GM21723 (cell line): Measurements from ENCODE around the gene UBXN2A.

Experiments used
- ATAC-seq: cut with Tn5 transposase; IDR thresholded peaks from one replicate; pipeline ENCODE4 v1.9.1; 2021; ENCODE audit warnings: mild to moderate bottlenecking, moderate library complexity; ENCODE audit not compliant: unreplicated experiment

The UBXN2A gene

GRCh38 chr2:23939987-23940717 is at the start of gene UBXN2A:
Gene UBXN2A (plus strand): TSS chr2:23940463. CDS start chr2:23958315, 17,852 bp downstream.
- ATAC-seq = peak; percentile 74

GRCh38 chr2:23900133-23900532 is 40.1 kb upstream of the UBXN2A start:
- ATAC-seq = no peak

- ATAC-seq = no peak
Measured at GRCh38 chr2:23900541-23901322, 39.5 kb upstream of the UBXN2A start.

GRCh38 chr2:23901966-23902846 is 38.1 kb upstream of the UBXN2A start:
- ATAC-seq = no peak

- no peak for ATAC-seq
Measured at GRCh38 chr2:23903034-23903433, 37.2 kb upstream of the UBXN2A start.

GRCh38 chr2:23904215-23904614 is 36.0 kb upstream of the UBXN2A start:
- no peak for ATAC-seq

GRCh38 chr2:23904692-23905091 is 35.6 kb upstream of the UBXN2A start:
- no peak for ATAC-seq

GRCh38 chr2:23905155-23905554 is 35.1 kb upstream of the UBXN2A start:
- ATAC-seq = no peak

GRCh38 chr2:23912054-23912453 is 28.2 kb upstream of the UBXN2A start:
- ATAC-seq = no peak

- no peak for ATAC-seq
Measured at GRCh38 chr2:23915327-23915726, 24.9 kb upstream of the UBXN2A start.

- ATAC-seq = peak; percentile 58
Measured at GRCh38 chr2:23916727-23917405, 23.4 kb upstream of the UBXN2A start.

- ATAC-seq = no peak
Measured at GRCh38 chr2:23918837-23919489, 21.3 kb upstream of the UBXN2A start.

GRCh38 chr2:23924589-23925359 is 15.5 kb upstream of the UBXN2A start:
- ATAC-seq = no peak

- ATAC-seq = peak; percentile 68
Measured at GRCh38 chr2:23925702-23926289, 14.5 kb upstream of the UBXN2A start.

GRCh38 chr2:23926290-23926749 is 13.9 kb upstream of the UBXN2A start:
- ATAC-seq = peak; percentile 34

- ATAC-seq = peak; percentile 78
Measured at GRCh38 chr2:23926750-23927571, 13.3 kb upstream of the UBXN2A start, which contains the start of gene ATAD2B. Gene ATAD2B (minus strand): TSS chr2:23927123. CDS start chr2:23926770, 353 bp downstream.

- ATAC-seq = no peak
Measured at GRCh38 chr2:23934259-23934658, 6.0 kb upstream of the UBXN2A start.
